Islet precursor cell (in vitro differentiated cells): ENCODE data around the gene GCLC.
"Not testable (repeated sequence)": the region's sequence is repeated elsewhere in the genome, so short reads cannot be mapped to it uniquely, and the experiment has no call there.

Source experiments
- DNase-seq: peaks from one replicate; pipeline ENCODE4 v3.0.0-alpha.2; 2018

GCLC gene

DNA sequence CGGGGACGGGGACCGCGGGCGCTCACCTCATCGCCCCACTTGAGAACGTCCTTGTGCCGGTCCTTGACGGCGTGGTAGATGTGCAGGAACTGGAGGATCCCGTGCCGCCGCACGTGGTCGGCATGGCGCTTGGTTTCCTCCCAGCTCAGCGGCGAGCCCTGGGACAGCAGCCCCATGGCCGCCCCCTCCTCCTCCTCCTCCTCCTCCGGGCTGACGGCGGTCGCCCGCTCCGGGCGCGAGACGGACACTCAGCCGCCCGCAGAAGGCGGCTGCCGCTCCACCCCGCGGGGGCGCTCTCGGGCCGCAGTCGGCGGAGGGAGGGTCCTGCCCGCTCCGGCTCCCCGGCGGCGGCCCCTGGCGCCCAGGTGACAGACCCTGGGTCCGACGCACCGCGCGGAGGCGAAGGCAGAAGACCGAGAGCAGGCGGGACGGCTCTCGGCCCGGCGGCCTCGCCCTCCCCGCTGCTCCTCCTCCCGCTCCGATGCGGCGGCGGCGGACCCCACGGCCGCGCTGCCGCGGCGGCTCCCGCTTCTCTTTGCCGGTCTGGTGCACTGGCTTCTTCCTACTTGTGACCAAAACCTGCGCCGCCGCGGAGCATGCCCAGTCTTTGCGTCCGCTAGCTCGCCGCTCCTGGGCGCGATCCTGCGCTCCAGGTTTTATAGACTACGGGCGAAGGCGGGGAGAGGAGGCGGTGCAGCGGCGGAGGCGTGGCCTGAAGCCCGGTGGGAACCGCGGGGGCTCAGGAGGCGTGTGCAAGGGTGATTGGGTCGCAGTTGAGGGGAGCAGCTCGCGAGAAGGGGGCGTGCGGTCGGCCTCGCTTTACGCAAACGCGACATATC, at the start of gene GCLC:
Gene GCLC (minus strand): TSS at position 632 of the 839 bp plus-strand sequence. CDS start 456 bp downstream, at position 176.
- DNase-seq: peak; percentile 97

DNA sequence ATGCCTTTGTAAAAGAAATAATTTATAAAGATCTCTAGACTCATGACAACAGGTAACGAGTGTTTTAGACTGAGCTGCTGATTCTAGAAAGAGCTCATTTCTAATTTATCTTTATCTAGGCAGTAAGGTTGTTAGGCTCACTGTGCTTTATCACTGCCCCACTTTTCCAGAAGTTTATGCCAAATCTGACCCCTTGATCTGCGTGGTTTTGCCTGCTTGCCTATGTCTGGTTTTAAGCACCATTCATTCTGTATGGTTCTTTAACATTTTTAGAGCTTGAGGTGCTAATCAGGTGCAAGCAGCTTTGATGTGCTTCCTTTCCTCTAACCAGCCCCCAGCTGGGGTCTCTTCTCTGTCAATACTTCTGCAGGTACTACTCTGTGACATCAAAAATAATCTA, 49.7 kb upstream of the GCLC start:
- DNase-seq: no peak

DNA sequence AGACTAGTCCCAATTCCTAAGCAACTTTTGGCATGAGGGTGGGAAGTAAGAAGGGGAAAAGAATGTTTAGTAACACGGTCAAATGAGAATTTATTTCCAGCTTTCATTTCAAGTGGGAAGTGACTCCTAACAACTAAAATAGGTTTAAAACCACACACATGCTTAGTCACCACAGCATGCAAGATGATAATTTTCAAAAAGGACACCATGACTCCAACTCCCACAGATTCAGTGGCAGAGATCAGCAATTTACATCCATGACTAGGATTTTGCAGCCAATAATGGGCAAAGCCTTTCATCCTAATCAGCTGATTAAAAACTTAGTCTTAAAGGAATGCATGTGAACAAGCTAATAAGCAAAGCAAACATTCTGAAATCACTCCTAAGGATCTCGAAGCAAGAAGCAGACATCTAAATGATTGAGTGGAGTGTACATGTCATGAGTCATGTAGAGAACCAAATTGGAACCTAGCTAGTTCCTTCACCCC, 48.1 kb upstream of the GCLC start:
- no peak for DNase-seq

DNA sequence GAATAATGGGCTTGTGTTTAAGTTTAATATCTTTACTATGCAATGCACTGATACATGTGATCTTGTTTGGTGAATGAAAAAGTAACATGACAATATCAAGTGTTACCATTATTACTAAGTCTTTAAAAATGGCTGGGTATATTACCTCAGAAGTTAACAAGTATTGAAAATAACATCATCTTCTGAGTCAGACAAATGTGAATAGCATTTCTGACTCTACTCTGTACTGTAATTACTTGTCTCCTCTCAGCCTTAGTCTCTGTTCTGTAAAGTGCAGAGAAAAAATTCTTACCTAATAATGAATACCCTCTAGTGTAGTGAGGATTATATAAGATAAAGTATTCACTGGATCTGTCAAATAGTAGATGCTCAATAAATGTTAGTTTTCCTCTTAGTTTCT, 47.0 kb upstream of the GCLC start:
- no peak for DNase-seq

DNA sequence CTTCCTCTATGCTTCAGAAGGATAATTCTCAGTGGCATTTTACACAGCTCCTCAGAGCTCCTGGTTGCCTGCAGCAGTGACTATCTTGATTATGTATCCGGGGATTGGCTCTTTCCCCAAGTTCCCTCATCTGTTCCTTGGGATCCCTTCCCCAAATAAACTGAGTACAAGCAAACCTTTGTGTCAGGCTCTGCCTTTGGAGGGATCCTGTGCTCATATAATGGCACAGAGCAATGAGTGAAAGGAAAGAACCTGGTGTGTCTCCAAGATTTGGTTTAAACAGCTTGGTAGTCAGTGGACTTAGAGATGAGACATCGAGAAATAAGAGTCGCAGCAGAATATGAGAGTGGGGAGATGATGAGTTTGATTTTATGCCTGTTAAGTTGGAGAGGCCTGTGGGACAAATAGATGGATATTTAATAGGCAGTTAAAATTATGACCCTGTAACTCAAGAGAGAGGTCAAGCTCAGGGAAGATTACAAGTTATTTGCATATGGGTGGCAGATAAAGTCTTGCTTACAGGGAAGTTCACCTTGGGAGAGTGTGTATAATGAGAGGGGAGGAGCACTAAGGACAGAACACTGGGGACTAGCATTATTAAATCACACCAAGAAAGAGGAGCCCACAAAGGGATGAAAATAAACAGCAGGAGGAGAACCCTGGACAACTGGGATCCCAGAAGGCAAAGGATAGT, 44.1 kb upstream of the GCLC start:
- DNase-seq: no peak

DNA sequence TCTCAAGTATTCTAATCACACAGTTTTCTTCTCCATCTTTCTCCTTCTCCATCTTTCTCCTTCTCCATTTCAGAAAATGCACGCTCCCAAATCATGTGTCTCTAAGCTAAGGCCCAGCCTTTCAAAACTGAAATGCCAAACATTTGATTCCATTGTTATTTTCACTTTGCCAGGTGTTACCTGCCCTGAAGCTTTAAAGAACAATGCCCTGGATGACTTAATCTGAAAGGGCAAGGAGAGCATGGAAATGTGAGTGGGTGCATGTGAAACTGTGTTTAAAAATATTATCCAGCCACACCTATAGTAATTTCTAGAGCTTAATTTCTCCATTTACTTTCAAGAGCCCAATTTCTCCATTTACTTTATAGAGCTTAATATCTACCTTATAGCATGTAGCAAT, 42.4 kb upstream of the GCLC start:
- DNase-seq: no peak

DNA sequence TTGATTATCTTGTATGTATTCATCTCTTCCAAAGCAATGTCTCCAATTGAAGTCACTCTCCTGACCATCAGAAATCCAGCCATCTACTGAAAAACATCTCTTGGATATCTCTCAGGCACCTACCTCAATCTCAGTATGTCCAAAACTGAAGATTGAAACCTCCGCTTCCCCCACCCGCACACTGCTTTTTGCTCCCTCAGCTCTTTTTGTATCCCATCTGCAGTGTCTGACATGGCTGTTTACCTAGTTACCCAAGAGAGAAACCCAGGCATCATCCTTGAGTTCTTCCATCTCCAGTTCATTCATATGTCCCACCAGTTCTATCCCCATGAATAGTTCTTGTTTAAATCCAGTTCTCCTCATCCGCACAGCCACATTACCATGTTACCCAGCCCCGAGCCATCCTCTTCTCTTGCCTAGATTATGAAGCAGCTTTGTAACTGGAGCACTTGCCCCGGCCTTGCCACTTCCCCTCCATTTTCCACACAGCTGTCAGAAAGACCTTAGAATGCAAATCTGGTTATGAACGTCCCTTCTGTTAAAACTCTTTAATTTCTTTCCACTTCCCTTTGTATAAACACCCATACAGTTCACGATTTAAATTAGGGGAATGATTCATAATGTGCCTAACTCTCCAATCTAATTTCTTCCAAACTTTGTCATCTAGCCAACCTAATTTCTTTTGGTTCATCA, 40.5 kb upstream of the GCLC start:
- DNase-seq: no peak

DNA sequence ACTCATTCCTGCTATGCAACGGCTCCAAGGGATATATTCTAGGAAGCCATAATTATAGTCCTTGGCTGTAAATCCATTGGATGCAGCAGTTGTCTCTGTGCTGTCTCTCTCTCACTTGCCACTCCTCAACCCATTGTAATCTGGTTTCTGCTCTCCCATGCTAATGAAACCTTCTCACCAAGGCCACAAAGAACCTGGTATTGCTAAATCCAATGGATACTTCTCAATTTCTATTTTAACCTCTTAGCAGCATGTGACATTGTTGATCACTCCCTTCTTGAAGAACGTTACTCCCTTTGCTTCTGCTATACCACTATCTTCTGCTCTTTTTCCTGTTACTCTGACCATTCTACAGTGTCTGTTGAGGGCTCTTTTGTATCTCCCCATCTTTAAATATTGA, 39.8 kb upstream of the GCLC start:
- DNase-seq: no peak

DNA sequence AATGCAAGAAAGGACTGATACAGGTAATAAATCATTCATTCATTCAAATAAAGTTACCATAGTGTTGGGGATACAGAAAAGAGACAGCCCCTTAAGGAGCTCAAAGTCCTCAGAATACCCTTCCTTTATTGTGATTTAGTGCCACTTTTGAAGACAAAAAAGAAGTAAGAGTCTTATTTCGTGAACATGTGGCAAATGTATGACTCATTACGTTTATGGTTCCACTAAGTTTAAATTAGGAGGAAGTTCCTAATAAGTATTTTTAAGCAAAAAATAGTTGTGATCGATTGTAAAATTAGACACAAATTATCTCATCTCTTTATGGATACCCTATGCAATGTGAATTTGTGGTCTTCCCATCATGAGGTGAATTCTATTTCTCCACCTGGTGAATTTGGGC, 38.5 kb upstream of the GCLC start:
- no peak for DNase-seq

DNA sequence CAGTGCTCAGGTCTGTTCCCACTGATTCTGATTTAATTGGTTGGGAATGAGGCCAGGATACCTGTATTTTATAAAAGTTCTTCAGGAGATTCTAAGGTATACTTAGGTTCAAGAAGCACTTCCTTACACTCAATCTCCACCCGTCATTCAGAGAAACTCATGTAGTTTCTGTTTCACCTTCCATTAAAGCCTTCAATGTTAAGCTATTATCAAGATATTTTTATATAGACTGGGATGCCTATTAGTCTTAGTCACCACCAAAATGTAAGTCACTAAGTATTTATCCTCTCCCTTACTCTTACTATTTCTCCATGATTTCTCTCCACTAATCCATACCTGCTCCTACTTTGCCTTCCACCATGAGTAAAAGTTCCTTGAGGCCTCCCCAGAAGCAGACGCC, 38.1 kb upstream of the GCLC start:
- no peak for DNase-seq

DNA sequence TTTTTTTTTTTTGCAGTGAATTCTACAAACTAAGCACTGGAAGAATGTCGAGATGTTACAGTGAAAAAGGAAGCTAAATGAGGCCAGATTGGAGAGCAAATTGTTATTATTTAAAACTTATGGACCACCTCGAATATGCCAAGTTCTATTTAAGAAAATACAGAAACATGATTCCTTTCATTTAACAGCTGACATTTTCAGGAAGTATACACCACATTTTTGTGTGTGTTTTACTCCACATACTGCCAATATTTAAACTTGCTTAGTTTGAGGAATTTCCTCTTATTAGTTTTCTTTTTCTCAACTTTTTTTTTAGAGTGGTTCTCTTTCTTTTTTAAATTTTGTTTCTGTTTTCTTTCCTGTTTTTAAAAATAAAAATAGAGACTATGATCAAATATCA, 37.0 kb upstream of the GCLC start:
- no peak for DNase-seq

DNA sequence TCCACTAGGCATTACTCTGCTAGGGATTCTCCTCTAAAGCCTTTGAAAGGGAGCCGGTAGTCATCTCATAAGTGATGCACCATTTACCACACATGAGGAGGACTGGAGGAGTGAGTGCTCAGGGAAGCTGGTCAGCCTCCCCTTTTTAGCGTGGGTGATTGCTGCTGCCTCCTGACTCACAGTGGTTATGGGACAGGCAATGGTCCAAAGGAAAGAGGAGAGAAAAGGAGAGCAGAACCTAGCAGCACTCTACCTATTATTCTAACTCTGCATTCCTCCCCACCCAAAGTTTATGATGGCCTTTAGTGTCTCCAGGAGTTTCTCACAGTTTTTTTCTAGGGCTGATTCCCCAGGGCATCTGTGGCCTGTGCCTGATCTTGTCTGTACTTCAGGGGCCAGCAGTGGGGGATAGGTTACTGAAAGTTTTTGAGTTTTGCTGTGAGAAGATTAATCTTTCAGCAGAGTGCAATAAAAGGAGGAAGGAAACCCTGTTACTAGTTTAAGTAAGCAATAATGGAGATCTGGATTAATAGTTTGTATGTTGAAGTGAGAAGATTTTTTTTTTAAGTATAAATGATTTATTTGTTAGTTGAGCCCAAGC, 36.4 kb upstream of the GCLC start:
- peak; percentile 63 for DNase-seq

DNA sequence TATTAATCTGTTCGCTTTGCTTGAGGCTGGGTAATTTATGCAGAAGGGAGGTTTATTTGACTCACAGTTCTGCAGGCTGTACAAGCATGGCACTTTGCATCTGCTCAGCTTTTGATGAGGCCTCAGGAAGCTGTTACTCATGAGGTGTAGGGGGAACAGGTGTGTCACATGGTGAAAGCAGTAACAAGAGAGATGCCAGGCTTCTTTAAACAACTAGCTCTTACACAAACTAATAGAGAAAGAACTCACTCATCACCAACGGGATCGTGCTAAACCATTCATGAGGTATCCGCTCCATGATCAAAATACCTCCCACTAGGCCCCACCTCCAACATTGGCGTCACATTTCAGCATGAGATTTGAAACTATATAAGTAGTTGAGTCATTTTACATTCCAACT, 34.4 kb upstream of the GCLC start:
- DNase-seq: no peak

DNA sequence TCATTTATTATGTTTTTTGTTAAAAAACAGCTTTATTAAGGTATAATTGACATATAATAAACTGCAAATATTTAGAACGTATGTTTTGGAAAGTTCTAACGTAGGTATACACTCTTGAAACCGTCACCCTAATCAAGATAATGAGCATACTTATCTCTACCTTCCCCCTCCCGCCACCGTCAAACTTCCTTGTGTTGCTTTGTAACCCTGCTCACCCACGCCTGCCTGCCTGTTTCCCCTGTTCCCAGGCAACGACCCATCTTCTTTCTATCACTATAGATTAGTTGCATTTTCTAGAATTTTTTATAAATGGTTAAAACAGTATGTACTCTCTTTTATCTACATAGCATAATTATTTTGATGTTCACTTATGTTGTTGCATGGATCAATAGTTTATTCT, 33.5 kb upstream of the GCLC start:
- DNase-seq: no peak

DNA sequence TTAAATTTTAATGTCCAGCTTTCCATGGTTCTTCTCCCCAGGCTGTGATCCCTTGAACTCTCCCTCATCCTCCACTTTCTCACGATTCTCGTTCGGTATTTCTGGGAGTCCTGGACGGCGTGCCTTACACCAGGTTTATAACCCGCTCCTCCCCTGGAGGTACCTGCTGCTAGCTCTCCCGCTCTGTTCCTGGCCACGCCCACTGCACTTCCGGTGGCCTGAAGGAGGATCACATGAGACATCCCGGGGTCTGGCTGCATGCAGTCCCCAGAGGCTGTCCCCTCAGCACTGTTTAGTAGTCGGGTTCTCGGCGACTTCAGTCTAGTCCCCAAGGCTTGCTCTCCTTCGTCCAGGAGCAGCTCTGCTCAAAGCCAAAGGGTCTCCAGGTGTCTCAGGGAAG, 28.4 kb upstream of the GCLC start:
- peak; percentile 51 for DNase-seq

DNA sequence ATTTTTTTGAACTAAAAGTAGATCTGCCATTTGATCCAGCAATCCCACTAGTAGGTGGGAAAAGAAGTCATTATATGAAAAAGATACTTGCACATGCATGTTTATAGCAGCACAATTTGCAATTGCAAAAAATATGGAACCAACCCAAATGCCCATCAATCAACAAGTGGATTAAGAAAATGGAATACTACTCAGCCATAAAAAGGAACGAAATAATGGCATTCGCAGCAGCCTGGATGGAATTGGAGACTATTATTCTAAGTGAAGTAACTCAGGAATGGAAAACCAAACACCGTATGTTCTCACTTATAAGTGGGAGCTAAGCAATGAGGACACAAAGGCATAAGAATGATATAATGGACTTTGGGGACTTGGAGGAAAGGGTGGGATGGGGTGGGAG, 27.5 kb upstream of the GCLC start:
- DNase-seq: not testable (repeated sequence)

DNA sequence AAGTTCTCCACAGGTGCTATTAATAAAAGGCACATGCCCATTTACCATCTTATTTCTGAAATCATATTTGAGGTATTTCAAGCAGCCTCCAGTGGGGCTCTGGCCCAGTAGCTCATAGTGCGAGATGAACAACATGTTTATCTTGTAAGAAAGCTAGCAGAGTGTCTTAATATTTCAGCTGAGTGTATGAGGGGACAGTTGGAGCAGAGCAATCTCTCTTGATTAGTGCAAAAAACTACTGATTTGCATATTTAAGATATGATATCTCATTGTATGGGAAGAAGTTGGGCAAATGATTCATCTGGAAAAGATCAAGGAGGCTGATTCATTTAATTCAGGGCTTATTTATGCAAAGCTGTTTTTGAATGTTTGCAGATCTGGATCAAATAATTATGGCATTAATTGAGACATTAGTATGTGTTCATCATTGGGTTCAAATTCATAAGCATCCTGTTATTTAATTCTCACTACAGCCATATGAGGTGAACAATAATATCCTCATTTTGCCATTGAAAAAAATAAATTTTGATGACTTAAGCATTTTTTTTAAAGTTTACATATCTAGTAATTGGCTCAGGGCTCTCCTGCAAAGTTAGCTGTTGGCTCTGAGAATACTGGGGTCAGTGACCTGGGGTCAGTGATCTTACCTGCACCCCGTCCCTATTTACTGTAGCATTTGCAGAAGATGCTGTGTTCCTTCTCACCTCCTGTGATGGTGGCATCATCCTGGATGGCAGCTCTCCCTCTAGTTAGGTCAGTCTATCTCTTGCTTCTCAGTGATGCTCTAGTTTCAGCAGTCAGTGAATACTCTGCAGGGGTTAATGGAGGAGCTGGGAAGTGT, 24.1 kb upstream of the GCLC start:
- no peak for DNase-seq

DNA sequence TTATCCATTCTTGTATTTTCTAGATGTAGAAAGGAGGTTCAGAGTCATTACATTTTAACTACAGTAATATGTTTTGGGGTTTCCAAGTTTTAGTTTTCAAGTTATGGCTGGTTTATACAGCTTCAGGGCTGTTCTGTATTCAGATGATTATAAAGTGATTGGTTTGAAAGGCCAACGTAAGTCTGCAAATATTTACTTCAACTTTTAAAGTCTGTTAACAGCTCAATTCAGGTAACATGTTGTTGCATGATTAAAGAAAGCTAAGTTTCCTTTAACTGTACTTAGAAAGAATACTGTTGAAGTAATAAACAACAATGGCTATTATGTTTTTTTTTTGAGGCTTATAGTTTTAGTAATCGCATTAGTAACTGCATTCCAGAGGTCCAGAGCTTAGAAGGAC, 22.8 kb upstream of the GCLC start:
- DNase-seq: no peak

DNA sequence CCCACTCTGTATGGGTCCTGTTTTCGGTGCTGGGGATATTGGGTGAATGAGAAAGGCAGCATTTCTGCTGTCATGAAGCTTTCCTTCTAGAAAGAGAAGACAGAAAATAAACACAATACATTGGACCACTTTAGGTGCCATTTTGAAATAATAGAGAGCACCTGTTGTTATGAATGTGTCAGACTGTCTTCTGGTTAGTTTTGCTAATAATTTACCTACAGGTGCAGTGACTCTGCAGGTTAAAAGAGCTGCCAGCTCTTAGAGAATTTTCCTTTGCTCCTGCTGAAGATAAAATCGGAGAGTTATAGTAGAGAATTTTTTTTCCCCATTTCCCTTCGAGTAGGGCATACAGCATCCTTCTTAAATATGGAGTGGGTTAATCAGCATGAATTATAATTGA, 21.9 kb upstream of the GCLC start:
- DNase-seq: no peak

DNA sequence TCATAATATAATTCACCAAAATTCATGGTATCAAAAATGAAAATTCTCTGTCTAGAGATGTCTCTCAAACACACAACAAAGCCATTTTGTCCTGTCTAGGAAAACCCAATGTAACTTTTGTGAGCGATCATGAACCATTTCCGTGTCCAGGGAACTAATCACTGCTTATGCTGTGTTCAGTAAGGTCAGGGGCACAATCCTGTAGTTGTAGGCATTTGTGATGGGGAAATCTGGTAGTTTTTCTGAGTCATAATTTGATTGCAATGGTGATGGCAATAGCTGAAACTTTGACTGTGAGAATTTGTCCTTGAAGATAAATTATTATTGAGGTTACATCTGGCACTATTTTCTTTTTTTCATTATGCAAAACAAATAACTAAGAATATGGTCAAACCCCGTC, 21.0 kb upstream of the GCLC start:
- DNase-seq: no peak

DNA sequence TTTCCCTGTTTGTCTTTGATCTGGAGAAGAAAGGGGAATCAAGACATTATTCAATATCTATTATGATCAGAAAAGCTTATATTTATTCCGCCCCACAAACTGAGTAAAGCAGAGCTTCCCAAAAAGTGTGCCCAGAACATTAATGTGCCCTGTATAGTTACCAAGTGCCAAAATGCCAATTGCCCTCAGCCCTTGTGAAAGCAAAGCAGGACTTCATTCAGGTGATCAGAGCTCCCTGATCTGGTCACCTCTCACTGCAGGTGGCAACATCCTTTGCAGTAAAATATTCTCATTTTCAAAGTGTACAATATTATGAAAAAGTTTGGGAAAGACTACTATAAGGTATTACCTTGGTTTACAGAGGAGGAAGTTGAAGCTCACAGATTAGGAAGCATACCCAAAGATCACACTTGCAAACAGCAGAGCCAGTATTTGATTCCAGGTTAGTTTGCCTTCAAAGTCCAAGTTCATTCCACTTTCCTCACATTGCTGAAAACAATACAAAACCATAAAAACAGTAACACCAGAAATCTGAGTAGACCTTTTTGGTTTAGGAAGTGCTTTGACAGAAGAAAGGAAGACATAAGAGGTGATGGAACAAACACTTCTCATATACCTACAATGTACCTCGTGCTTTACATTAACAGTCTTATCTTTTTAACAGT, 19.6 kb upstream of the GCLC start:
- DNase-seq: no peak
